Small intestine (tissue), 7 donors: ENCODE results near the gene MOB3C. TPM values are rescaled to one million over a fixed set of nuclear protein-coding genes. Genes with fewer than 3 reads are reported as not detected.
"Not testable (repeated sequence)": the region's sequence is repeated elsewhere in the genome, so short reads cannot be mapped to it uniquely, and the experiment has no call there.

Experiments
- DNase-seq, 2 donors: peaks; one replicate each; pipeline versions ENCODE4 v3.0.0 to v3.0.0-alpha.2; 2013
- FAIRE-seq: peaks from 2 replicates; lab custom pipeline; 2012; peaks lifted over from hg19 to GRCh38; lab: Jason Lieb, UNC
- H3K27ac ChIP-seq, 3 donors: one replicate each; pipeline ENCODE4 v1.5.1; 2013; ENCODE audit warnings: low read length in 2 of 3, mild to moderate bottlenecking in 2 of 3, control low read depth in 1 of 3, inconsistent platforms in 1 of 3, low read depth in 1 of 3, moderate library complexity in 1 of 3
- H3K27me3 ChIP-seq, 3 donors: one replicate each; pipeline ENCODE4 v1.6.1; 2013; ENCODE audit warnings: low read length in 3 of 3, inconsistent platforms in 1 of 3; ENCODE audit not compliant: control insufficient read depth in 3 of 3, insufficient read depth in 3 of 3
- H3K36me3 ChIP-seq, 3 donors: one replicate each; pipeline ENCODE4 v1.6.1; 2013; ENCODE audit warnings: low read length in 3 of 3, inconsistent platforms in 1 of 3, low read depth in 1 of 3, mild to moderate bottlenecking in 1 of 3, moderate library complexity in 1 of 3; ENCODE audit not compliant: control insufficient read depth in 3 of 3, insufficient read depth in 2 of 3
- H3K4me1 ChIP-seq, 3 donors: one replicate each; pipeline ENCODE4 v1.6.1; 2013; ENCODE audit warnings: low read length in 2 of 3, inconsistent platforms in 1 of 3, low read depth in 1 of 3, mild to moderate bottlenecking in 1 of 3, moderate library complexity in 1 of 3; ENCODE audit not compliant: control insufficient read depth in 3 of 3, insufficient read depth in 2 of 3
- H3K4me3 ChIP-seq, 3 donors: one replicate each; pipeline ENCODE4 v1.5.1; 2013; ENCODE audit warnings: low read length in 3 of 3, control low read depth in 1 of 3, inconsistent platforms in 1 of 3, low read depth in 1 of 3, mild to moderate bottlenecking in 1 of 3, moderate library complexity in 1 of 3
- H3K9me3 ChIP-seq, 2 donors: one replicate each; pipeline ENCODE4 v1.6.1; 2013; ENCODE audit warnings: low read depth in 1 of 2, low read length in 1 of 2; ENCODE audit not compliant: control insufficient read depth in 2 of 2, insufficient read depth in 1 of 2
- WGBS, 3 donors: extraction: QIAGEN DNeasy Blood & Tissue Kit; methylation state at CpG; one replicate each; pipeline ENCODE4 v1.1.7; 2013; 5-methylcytosine and 5-hydroxymethylcytosine counted together
- polyA plus RNA-seq, 4 donors: library from polyadenylated mRNA; stranded (reverse) in 3 of 4; unstranded in 1 of 4; fragments of 200-250 nt in 3 of 4; fragments of 120-200 nt in 1 of 4; gene quantifications; one replicate each; pipeline versions ENCODE4 v1.2.1 to v1.2.3, GENCODE V29; 2013
- donor health status: healthy with polysubstance abuse.
- donor health status: control.
- donor health status: control.
- donor health status: Bipolar disorder and iron deficiency.
- donor health status: healthy.

The MOB3C gene
- polyA plus RNA-seq, 4 donors = 7.8 to 12.0 (median 9.5) TPM

DNA sequence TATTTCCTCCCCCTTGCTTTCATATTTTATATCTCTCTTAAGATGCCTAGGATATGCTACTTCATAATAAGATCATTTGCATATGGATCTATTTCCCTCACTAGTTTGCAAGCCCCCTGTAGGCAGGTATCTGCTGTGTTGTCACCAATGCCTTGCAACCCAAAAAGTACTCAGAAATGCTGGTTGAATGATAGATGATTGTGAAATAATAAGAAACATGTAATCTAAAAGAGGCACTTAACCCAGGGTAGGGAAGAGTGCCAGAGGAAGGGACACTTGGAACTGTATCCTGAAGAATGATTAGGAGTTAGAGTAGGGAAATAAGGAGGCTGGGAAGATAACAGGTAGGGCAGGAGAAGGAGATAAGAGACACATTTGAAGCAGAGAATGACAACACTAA, 39.2 kb upstream of the MOB3C start:
- peaks cover 0 to 7% (median 4%) of the 10 kb centered on the region in 3 donors for H3K4me1 ChIP-seq
- H3K4me3 ChIP-seq = no peak overlapping the region
- H3K27me3 ChIP-seq = no peaks in the 10 kb centered on the region
- FAIRE-seq (no peak), DNase-seq (no peak)
- H3K36me3 ChIP-seq = peaks cover 0 to 8% (median 0%) of the 10 kb centered on the region in 3 donors
- no peak overlapping the region for H3K27ac ChIP-seq
- H3K9me3 ChIP-seq = no peaks in the 10 kb centered on the region

DNA sequence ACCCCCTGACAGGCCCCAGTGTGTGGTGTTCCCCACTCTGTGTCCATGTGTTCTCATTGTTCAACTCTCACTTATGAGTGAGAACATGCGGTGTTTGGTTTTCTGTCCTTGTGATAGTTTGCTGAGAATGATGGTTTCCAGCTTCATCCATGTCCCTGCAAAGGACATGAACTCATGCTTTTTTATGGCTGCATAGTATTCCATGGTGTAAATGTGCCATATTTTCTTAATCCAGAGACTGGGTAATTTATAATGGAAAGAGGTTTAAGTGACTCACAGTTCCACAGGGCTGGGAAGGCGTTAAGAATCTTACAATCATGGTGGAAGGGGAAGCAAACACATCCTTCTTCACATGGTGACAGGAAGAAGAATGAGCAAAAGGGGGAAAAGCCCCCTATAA, 38.1 kb upstream of the MOB3C start:
- not testable (repeated sequence) for H3K9me3 ChIP-seq, H3K4me3 ChIP-seq, DNase-seq, H3K4me1 ChIP-seq, FAIRE-seq, H3K36me3 ChIP-seq, H3K27me3 ChIP-seq, H3K27ac ChIP-seq
- 95 to 99% (median 96%) methylated on average over 2 of the region's 2 CpGs for WGBS, 3 donors

DNA sequence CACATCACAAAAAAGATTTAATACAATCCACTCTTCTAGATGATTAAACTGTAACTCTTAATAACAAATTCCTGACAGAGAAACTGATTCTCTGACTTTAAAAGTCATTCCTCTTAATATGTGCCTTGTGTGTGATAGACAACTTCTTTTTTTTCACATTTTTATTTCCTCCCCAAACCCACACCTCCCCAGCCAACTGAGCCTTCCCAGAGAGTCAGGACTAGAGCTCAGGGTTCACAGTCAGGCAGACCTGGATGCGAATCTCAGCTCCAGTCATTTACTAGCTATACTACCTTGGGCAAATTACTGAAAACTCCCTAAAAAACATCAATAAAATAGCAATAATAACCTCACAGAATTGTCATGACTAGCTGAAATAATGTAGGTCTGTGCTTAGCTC, 37.4 kb upstream of the MOB3C start:
- Histone ChIP-seq H3K27me3 (no peaks in the 10 kb centered on the region), H3K4me3 (no peak overlapping the region), H3K36me3 (peaks cover 0 to 5% (median 4%) of the 10 kb centered on the region in 3 donors), H3K4me1 (peaks cover 0 to 7% (median 4%) of the 10 kb centered on the region in 3 donors), H3K27ac (no peak overlapping the region), H3K9me3 (peaks cover 0 to 8% of the 10 kb centered on the region in 2 donors)
- DNase-seq (peak in 1 of 2 donors; percentile 26), FAIRE-seq (no peak)
- 24 to 66% (median 38%) methylated on average over 1 of the region's 1 CpG for WGBS, 3 donors

DNA sequence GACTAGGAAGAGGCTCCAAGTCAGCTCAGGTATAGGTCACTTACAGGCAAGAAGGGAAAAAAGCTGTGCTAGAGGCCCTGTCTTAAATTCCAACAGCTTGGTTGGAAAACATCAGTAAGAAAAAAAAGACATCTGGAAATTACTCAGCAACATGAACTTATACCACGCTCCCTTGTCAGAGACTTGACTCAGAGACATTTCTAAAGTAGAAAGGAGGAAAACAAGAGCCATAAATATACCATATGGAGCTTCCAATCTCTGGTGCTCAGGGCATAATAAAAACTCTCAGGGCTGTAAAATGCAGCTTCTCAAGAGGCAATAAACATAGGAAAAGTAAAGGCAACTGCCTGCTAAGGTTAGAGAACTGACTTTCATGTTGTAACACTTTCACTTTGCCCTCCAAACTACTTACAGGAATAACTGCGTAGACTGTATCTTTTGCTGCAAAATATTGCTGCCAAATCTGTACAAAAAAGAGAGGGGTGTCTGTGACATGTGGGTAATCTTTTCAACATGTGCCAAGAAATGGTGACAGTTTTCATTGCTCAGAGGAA, 36.9 kb upstream of the MOB3C start:
- no peak overlapping the region for H3K4me3 ChIP-seq
- peak; percentile 73 to 76 for DNase-seq
- no peak for FAIRE-seq

DNA sequence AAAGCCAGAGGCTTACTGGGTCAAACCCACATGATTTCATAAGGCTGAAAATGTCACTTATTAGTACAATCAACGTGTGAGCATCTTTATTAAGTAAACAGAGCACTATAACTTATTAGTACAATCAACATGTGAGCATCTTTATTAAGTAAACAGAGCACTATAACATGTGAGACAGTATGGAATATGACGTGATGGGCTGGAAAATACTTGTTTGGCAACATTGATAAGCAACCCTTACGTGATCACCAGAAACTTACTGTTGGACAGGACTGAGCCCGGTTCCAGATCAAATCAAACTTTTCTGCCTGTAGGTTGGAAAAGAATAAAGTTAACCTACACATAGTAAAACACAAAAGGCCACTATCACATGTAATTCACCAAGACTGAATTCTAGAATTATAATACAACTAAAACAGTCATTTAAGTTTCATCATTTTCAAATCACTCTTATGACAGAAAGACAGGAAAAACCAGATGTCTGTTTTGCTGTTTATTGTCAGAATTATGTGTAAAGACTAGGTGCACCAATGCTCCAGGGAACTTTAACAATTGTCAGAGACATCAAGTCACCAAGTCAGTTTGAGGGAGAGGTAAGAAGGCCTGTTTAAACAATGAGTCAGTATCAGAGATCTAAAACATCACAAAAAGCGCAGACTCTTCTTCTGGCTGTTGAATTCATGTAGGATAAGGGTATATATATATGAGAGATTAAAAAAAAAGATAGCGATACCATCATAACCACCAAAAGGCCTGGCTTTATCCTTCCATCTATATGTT, 35.9 kb upstream of the MOB3C start:
- Histone ChIP-seq H3K27ac (no peak overlapping the region), H3K36me3 (peaks cover 0 to 15% (median 3%) of the 10 kb centered on the region in 3 donors), H3K9me3 (peaks cover 0 to 14% of the 10 kb centered on the region in 2 donors), H3K27me3 (no peaks in the 10 kb centered on the region), H3K4me3 (no peak overlapping the region), H3K4me1 (peaks cover 0 to 7% (median 4%) of the 10 kb centered on the region in 3 donors)
- no peak for DNase-seq
- no peak for FAIRE-seq
- 60 to 69% (median 62%) methylated on average over 6 of the region's 6 CpGs for WGBS, 3 donors

More for the DNA sequence above, 36.9 kb upstream of the MOB3C start:
- no peaks in the 10 kb centered on the region for H3K27me3 ChIP-seq
- H3K4me1 ChIP-seq = peaks cover 0 to 7% (median 4%) of the 10 kb centered on the region in 3 donors
- H3K9me3 ChIP-seq = peaks cover 0 to 8% of the 10 kb centered on the region in 2 donors
- 29 to 56% (median 48%) methylated on average over 2 of the region's 2 CpGs for WGBS, 3 donors
- H3K36me3 ChIP-seq = peaks cover 0 to 9% (median 5%) of the 10 kb centered on the region in 3 donors
- peak overlapping the region; percentile 24 to 63 (median 27) for H3K27ac ChIP-seq

DNA sequence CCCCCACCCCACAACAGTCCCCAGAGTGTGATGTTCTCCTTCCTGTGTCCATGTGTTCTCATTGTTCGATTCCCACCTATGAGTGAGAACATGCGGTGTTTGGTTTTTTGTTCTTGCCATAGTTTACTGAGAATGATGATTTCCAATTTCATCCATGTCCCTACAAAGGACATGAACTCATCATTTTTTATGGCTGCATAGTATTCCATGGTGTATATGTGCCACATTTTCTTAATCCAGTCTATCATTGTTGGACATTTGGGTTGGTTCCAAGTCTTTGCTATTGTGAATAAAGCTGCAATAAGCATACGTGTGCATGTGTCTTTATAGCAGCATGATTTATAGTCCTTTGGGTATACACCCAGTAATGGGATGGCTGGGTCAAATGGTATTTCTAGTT, 34.5 kb upstream of the MOB3C start:
- H3K4me3 ChIP-seq, DNase-seq, FAIRE-seq, H3K27me3 ChIP-seq, H3K27ac ChIP-seq, H3K4me1 ChIP-seq: not testable (repeated sequence)
- H3K36me3 ChIP-seq = peaks cover 0 to 15% (median 3%) of the 10 kb centered on the region in 3 donors
- WGBS, 3 donors = 89 to 98% (median 93%) methylated on average over 3 of the region's 3 CpGs
- H3K9me3 ChIP-seq = peaks cover 0 to 14% of the 10 kb centered on the region in 2 donors

DNA sequence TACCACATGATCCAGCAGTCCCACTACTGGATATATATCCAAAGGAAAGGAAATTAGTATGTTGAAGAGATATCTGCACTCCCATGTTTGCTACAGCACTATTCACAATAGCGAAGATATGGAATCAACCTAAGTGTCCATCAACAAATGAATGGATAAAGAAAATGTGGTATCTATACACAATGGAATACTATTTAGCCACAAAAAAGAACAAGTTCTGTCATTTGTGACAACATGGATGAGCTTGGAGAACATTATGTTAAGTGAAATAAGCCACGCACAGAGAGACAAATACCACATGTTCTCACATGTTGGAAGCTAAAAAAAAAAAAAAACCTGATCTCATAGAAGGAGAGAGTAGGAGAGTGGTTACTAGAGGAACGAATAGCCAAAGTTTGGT, 33.9 kb upstream of the MOB3C start:
- peaks cover 0 to 17% (median 0%) of the 10 kb centered on the region in 3 donors for H3K36me3 ChIP-seq
- no peaks in the 10 kb centered on the region for H3K27me3 ChIP-seq
- H3K4me1 ChIP-seq = peaks cover 0 to 7% (median 4%) of the 10 kb centered on the region in 3 donors
- no peak for FAIRE-seq
- no peak overlapping the region for H3K4me3 ChIP-seq
- H3K9me3 ChIP-seq = peaks cover 0 to 14% of the 10 kb centered on the region in 2 donors
- DNase-seq = no peak
- no peak overlapping the region for H3K27ac ChIP-seq
- 66 to 99% (median 95%) methylated on average over 3 of the region's 3 CpGs for WGBS, 3 donors

DNA sequence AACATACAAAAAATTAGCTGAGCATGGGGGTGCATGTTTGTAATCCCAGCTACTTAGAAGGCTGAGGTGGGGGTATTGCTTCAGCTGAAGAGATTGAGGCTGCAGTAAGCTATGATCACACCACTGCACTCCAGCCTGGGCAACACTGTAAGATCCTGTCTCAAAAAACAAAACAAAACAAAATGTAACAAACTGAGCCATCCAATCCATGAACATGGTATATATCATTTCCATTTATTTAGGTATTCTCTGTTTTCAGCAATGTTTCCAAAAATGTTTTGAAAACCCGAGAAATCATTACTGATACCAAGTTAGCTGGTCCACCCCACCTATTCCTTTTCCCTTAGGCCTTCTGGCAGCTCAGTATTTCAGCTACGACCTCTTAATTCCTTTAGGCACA, 33.2 kb upstream of the MOB3C start:
- Histone ChIP-seq H3K9me3 (peaks cover 0 to 14% of the 10 kb centered on the region in 2 donors), H3K27me3 (no peaks in the 10 kb centered on the region), H3K36me3 (peaks cover 0 to 20% (median 0%) of the 10 kb centered on the region in 3 donors), H3K4me1 (peaks cover 0 to 7% (median 4%) of the 10 kb centered on the region in 3 donors), H3K27ac (no peak overlapping the region), H3K4me3 (no peak overlapping the region)
- FAIRE-seq (no peak), DNase-seq (no peak)
- WGBS, 3 donors = 94 to 100% (median 96%) methylated on average over 2 of the region's 2 CpGs
